ENCODE results near the gene RAD23A. TPM values are rescaled to one million over a fixed set of nuclear protein-coding genes. Genes with fewer than 3 reads are reported as not detected.
A peak's percentile ranks its signal among the peaks of the same experiment; 100 is the strongest.

RAD23A gene
- total and polyA plus RNA-seq, 9 of the 15 experiments (the other 6 are each of a cell fraction or from before 2014, with no cell fraction given): 9.5 to 181 (median 101) TPM

DNA sequence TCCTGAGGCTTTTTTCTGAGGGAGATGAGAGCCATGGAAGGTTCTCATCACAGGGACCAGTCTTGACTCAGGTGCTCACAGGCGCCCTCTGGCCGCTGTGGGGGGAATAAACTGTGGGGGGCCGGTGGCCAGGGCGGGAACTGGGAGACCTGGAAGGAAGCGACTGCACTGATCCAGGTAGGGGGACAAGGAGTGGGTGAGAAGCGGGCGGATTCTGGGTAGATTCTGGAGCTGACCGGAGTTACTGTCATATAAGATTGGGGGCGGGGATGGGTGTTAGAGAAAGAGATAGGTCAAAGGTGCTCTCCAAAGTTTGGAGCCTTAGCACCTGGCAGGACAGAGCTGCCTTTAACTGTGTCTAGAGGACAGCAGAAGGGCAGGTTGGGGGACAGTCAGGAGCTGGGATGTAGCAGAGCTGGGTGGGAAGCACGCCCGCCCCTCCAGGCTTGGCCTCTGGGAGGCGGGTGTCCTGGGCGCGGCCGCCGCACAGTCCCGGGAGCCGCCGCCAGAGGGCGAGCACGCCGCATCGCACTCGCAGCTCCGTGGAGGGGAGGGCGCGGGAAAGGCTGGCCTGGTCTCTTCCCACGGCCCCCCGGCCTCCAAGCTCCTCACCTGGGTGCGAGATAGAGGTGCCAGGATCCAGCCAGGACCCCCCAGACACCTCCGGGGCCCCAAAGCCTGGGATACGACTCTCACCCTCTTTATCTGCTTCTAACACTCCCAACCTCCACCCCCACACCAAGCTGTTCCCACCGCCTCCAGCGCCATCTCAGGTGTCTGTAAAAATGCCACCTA is 19.6 kb downstream of the RAD23A start (continued):
- TF ChIP-seq YBX1 (IDR thresholded peaks at IDR 0.05) (no peak), LARP7 (IDR thresholded peaks at IDR 0.05) (peak; percentile 61; the same call in 1 of the 2 replicates), U2AF2 (optimal IDR thresholded peaks at IDR 0.05; ENCODE audit: low read depth, low read length) (no peak), HDAC1 (IDR thresholded peaks at IDR 0.05) (peak in 1 of 2 experiments; percentile 72; a peak in 1 of 4 replicates), ZSCAN29 (IDR thresholded peaks at IDR 0.05) (no peak), SIN3A (IDR thresholded peaks at IDR 0.05; ENCODE audit: borderline replicate concordance in 2 of 2, control insufficient read depth in 1 of 2, low read depth in 2 of 2, low read length in 2 of 2) (0 out of 4 replicates have a peak, but pooled peaks of 1 of the 2 experiments have one; percentile 40), ZNF436 (CRISPR knock-in tag; IDR thresholded peaks at IDR 0.05) (no peak), PHF8 (IDR thresholded peaks at IDR 0.05; ENCODE audit: borderline replicate concordance, low read length) (peak; percentile 50; the same call in 1 of the 2 replicates), SETDB1 (IDR thresholded peaks at IDR 0.05; ENCODE audit: low read length) (no peak), ZNF3 (CRISPR knock-in tag; IDR thresholded peaks at IDR 0.05) (no peak), MLLT1 (IDR thresholded peaks at IDR 0.05) (peak; percentile 29 to 82; a peak in 3 of 4 replicates), FOXJ2 (tag; IDR thresholded peaks at IDR 0.05) (no peak), HMGN3 (IDR thresholded peaks at IDR 0.05; ENCODE audit: borderline replicate concordance, extremely low read depth, insufficient read length, low read depth, low read length) (peak; percentile 69), ADNP (tag; IDR thresholded peaks at IDR 0.05) (no peak), GTF2A2 (tag; IDR thresholded peaks at IDR 0.05) (no peak), ZNF655 (CRISPR knock-in tag; IDR thresholded peaks at IDR 0.05) (no peak), ZNF778 (CRISPR knock-in tag; IDR thresholded peaks at IDR 0.05) (no peak), MIER1 (IDR thresholded peaks at IDR 0.05; ENCODE audit: low read depth) (0 out of 2 replicates have a peak, but pooled peaks have one; percentile 65), FOS (IDR thresholded peaks at IDR 0.05; ENCODE audit: extremely low read depth, insufficient read length) (no peak), NFIC (IDR thresholded peaks at IDR 0.05) (no peak), ARID2 (IDR thresholded peaks at IDR 0.05) (peak; percentile 64)
- TF ChIP-seq, protein P1, sequence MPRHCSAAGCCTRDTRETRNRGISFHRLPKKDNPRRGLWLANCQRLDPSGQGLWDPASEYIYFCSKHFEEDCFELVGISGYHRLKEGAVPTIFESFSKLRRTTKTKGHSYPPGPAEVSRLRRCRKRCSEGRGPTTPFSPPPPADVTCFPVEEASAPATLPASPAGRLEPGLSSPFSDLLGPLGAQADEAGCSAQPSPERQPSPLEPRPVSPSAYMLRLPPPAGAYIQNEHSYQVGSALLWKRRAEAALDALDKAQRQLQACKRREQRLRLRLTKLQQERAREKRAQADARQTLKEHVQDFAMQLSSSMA (CRISPR knock-in tag; IDR thresholded peaks at IDR 0.05): no peak
- TF ChIP-seq, protein P2, sequence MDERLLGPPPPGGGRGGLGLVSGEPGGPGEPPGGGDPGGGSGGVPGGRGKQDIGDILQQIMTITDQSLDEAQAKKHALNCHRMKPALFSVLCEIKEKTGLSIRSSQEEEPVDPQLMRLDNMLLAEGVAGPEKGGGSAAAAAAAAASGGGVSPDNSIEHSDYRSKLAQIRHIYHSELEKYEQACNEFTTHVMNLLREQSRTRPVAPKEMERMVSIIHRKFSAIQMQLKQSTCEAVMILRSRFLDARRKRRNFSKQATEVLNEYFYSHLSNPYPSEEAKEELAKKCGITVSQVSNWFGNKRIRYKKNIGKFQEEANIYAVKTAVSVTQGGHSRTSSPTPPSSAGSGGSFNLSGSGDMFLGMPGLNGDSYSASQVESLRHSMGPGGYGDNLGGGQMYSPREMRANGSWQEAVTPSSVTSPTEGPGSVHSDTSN (CRISPR knock-in tag; IDR thresholded peaks at IDR 0.05; ENCODE audit: low read depth): no peak
- TF ChIP-seq, protein P2 (tag; conservative IDR thresholded peaks at IDR 0.05; ENCODE audit: low read depth): no peak

Data from K562 (cell line).